ENCODE data around the gene HPN.
"Not testable (repeated sequence)": the region's sequence is repeated elsewhere in the genome, so short reads cannot be mapped to it uniquely, and the experiment has no call there.

The HPN gene

GRCh38 chr19:35009424-35010415 is 31.8 kb upstream of the HPN start:
- DNase-seq: no peak

DNA sequence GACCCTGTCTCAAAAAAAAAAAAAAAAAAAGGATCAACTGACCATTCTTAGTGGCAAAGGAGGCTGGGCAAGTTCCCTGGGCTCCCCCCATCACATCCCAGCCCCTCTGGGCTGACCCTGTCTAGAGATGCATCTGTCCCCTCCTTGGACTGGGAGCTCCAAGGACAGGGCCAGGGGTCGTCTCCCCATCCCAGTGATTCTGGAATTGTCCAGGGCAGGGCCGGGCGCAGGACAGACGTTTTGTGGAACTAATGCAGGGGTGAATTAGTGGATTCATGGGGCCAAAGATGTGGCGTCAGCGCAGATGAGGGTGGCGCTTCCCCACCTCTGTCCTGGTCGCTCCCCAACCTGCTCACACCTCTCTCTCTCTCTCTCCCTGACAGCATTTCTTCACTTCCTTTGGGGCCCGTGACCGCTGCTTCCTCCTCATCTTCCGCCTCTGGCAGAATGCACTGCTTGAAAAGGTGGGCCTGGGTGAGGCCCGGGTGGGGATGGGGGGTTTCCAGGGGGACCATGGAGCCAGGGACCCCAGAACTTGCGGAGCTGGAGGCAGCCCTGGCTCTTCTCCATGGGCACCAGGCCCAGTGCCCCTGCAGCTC is 30.3 kb upstream of the HPN start:
- DNase-seq: peak; percentile 55

GRCh38 chr19:35011737-35012682 is 29.5 kb upstream of the HPN start:
- peak; percentile 40 for DNase-seq

- DNase-seq: peak; percentile 87
Measured at GRCh38 chr19:35013041-35013819, 28.3 kb upstream of the HPN start.

- DNase-seq: peak; percentile 83
Measured at GRCh38 chr19:35013820-35014754, 27.4 kb upstream of the HPN start.

- not testable (repeated sequence) for DNase-seq
Measured at GRCh38 chr19:35014774-35015173, 26.7 kb upstream of the HPN start.

GRCh38 chr19:35015270-35015953 is 26.1 kb upstream of the HPN start:
- no peak for DNase-seq

GRCh38 chr19:35015954-35016351 is 25.6 kb upstream of the HPN start:
- no peak for DNase-seq

DNA sequence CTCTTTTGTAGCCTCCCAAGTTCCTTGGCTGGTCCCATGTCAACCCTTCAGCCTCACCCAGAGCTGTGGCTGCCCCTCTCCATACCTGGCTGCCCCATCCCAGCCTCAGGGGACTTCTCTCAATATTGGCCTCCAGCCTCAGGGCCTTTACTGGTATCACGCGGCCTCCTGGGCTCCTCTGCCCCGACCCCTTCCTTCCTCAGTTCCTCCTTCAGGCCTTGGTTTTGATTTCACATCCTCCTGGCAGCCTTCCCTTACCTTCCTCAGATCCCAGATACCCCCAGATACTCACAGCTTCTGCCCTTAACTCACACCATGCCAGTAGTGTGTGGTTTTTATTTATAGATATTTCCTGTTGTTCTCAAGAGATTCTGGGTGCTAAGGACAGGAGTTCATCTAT is 24.0 kb upstream of the HPN start:
- no peak for DNase-seq

- DNase-seq: no peak
Measured at GRCh38 chr19:35018379-35018778, 23.1 kb upstream of the HPN start.

- no peak for DNase-seq
Measured at GRCh38 chr19:35019144-35019543, 22.4 kb upstream of the HPN start.

DNA sequence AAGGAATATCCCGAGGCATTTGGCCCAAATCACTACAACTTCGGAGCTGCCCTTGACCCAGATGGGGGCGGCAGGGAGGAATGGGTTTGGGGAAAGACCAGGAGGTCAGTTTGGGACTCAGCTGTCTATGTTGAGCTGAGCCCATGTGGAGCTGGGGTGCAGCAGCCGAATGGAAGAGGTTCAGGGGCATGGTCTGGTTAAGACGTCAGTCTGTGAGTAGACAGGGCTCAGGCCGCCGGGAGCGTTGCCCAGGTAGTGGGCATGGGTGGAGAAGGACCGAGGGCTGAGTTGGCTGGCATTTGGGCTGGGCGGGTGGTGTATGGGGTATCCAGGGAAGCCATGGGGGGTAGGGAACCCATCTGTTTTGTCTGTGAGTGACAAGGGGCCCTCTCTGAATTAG is 20.5 kb upstream of the HPN start:
- DNase-seq: no peak

- no peak for DNase-seq
Measured at GRCh38 chr19:35021596-35021995, 19.9 kb upstream of the HPN start.

GRCh38 chr19:35022460-35022859 is 19.1 kb upstream of the HPN start:
- DNase-seq: no peak

GRCh38 chr19:35023428-35023827 is 18.1 kb upstream of the HPN start:
- no peak for DNase-seq

DNA sequence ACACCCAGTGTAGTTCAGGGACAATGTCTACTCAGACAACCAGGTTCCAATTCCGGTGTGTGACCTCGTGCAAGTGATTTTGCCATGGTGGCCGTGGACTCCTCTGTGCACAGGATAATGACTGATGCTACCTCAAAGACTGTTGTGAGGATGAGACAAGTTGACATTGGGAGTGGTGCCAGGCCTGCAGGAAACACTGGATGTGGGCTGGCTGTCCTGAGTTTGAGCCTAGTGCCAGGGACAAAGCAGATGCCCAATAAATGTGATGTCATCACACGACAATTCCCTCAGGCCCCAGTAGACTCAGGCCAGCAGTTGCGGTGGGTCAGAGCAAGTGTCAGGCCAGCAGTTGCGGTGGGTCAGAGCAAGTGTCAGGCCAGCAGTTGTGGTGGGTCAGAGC is 17.4 kb upstream of the HPN start:
- no peak for DNase-seq

DNA sequence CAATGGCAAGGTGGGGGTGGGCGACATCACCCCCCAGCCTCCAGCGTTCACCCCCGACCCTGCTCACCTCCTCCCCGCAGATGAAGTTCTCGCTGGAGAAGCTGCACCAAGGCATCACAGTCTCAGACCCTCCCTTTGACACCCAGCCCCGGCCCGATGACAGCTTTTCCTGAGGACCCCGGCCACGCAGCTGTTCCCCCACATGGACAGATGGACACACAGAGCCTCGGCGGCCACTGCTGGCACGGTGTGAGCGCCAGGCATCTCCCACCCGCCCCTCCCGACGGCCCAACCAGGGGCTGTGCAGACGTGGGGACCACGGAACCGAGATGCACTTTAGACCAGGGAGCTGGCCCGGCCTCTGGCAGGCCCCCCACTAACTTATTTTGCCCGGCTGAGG is 15.6 kb upstream of the HPN start:
- no peak for DNase-seq

DNA sequence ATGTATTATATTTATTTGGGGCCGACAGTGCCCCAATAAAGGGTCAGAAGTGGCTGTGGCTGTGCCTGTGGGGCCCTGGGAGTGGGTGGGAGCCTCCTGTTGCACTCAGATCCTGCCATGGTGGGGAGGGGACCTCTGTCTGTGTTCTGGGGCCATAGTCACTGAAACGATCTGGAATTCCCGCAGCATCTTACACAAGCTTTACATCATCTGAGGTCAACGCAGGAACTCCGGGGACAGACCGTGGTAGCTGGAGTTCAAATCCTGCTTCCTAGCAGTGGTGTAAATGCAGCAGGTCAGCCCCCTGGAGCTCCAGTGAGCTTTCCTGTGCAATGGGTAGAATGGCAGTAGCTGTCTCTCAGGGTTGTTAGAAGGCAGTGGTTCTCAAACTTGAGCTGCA is 15.1 kb upstream of the HPN start:
- DNase-seq: no peak

DNA sequence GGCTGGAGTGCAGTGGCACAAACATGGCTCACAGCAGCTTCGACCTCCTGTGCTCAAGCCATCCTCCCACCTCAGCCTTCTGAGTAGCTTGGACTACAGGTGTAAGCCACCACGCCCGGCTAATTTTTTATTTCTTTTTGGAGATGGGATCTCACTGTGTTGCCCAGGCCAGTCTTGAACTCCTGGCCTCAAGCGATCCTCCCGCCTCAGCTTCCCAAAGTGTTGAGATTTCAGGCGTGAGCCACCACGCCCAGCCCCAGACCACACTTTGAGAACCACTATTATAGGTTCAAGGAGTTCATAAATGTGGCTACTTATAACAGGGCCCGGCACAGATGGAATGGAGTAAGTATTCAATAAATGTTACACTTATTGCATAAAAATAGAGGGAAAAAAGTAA is 14.5 kb upstream of the HPN start:
- no peak for DNase-seq

GRCh38 chr19:35027851-35028599 is 13.5 kb upstream of the HPN start:
- no peak for DNase-seq

Data from CD4-positive, alpha-beta T cell treated with Interleukin-12 subunit alpha and Interleukin-12 subunit beta, for 1 hour (primary cell).